Epithelial cell of proximal tubule (primary cell): ENCODE measurements around the gene ZSCAN18. TPM values are rescaled to one million over a fixed set of nuclear protein-coding genes. Genes with fewer than 3 reads are reported as not detected.

ENCODE experiments used
- DNase-seq: peaks from one replicate; pipeline ENCODE4 v3.0.0-alpha.2; 2011; ENCODE audit warnings: low read depth
- H3K4me3 ChIP-seq: 2 replicates; pipeline ENCODE4 v1.5.1; 2011; ENCODE audit warnings: low read depth, mild to moderate bottlenecking, low read length
- total RNA-seq: library from RNA; depleted of rRNA; stranded (reverse); fragments of >200 nt; gene quantifications from 2 replicates; pipeline ENCODE4 v1.2.3, GENCODE V29; 2015
- TF ChIP-seq, protein P1 (sequence below): conservative IDR thresholded peaks from 2 replicates; pipeline ENCODE4 v1.5.1; 2012; ENCODE audit warnings: low read depth, mild to moderate bottlenecking, low read length

ZSCAN18 gene
- total RNA-seq, 1 donor from 2014 or later, result 40.1 TPM

DNA sequence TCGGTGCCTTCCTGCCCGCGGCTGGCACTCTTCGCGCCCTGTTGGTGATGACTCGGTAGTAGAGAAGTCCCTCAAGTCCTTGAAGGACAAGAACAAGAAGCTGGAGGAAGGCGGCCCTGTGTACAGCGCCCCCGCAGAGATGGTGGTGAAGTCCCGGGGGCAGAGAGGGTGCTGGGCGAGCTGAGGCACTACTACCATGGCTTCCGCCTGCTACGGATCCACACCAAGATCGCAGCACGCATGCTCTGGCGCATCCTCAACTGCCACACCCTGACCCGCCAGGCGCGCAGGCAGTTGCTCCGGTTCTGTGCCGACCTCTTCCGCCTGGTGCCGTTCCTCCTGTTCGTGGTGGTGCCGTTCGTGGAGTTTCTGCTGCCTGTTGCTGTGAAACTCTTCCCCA, 53.1 kb downstream of the ZSCAN18 start:
- TF ChIP-seq, protein P1, sequence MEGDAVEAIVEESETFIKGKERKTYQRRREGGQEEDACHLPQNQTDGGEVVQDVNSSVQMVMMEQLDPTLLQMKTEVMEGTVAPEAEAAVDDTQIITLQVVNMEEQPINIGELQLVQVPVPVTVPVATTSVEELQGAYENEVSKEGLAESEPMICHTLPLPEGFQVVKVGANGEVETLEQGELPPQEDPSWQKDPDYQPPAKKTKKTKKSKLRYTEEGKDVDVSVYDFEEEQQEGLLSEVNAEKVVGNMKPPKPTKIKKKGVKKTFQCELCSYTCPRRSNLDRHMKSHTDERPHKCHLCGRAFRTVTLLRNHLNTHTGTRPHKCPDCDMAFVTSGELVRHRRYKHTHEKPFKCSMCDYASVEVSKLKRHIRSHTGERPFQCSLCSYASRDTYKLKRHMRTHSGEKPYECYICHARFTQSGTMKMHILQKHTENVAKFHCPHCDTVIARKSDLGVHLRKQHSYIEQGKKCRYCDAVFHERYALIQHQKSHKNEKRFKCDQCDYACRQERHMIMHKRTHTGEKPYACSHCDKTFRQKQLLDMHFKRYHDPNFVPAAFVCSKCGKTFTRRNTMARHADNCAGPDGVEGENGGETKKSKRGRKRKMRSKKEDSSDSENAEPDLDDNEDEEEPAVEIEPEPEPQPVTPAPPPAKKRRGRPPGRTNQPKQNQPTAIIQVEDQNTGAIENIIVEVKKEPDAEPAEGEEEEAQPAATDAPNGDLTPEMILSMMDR, result no peak
- no peak overlapping the region for H3K4me3 ChIP-seq
- no peak for DNase-seq

DNA sequence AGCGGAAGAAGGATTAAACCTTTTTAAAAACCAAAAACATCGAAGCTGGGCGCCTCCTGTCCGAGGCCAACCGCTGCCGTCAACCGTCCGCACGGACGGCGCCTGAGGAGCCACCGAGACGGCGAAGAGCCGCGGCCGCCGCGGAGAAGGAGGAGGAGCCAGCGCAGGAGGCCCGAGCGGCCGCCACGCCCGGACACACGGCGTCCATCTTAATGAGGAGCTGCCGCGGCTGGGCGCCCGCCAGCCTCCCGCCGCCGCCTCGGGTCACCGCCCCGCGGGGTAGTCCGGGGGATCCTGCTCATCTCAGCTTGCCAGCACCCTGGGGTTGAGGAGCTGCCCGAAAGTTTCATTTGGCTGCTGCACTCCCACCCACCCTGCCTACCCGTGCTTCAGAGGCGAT, 53.6 kb downstream of the ZSCAN18 start:
- no peak overlapping the region for H3K4me3 ChIP-seq
- DNase-seq, result no peak
- TF ChIP-seq, protein P1, result no peak

DNA sequence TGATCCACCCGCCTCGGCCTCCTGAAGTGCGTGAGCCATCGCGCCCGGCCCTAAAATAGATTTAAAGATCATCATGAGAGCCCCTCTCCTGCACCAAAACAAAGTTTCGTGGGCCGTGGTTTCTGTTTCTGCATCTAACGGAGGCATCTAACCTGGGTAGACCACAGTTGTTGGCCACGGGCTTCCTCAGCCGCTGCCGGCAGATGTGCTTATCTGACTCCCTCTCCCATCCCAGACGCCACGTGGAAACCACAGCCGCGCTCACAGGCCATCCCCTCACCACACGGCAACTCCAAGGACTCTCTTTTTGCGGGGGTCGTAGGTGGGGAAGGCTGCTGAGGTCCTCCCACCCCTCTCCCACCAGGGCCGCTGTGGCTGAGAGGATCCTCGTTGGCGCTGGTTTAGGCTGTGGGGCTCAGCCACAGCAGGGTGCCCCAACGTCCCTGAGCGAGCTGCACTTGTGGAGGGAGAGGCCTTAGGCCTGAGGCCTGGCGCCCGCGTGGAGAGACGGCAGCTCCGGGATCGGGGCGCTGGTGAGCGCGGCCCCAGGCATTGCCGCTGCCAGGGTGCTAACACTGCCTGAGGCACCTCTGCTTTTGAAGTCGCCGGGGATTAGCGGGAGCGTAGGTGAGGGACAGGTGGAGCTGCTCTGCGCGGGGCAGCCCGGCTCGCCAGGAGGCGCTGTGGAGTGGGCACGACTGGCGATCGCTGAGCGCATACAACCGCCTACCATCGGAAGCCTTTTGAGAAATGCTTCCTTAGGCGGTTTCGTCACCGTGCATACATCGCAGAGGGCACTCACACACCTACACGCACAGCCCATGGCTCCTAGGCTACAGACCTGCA, 55.3 kb downstream of the ZSCAN18 start:
- no peak overlapping the region for H3K4me3 ChIP-seq
- TF ChIP-seq, protein P1, result no peak
- DNase-seq, result no peak

DNA sequence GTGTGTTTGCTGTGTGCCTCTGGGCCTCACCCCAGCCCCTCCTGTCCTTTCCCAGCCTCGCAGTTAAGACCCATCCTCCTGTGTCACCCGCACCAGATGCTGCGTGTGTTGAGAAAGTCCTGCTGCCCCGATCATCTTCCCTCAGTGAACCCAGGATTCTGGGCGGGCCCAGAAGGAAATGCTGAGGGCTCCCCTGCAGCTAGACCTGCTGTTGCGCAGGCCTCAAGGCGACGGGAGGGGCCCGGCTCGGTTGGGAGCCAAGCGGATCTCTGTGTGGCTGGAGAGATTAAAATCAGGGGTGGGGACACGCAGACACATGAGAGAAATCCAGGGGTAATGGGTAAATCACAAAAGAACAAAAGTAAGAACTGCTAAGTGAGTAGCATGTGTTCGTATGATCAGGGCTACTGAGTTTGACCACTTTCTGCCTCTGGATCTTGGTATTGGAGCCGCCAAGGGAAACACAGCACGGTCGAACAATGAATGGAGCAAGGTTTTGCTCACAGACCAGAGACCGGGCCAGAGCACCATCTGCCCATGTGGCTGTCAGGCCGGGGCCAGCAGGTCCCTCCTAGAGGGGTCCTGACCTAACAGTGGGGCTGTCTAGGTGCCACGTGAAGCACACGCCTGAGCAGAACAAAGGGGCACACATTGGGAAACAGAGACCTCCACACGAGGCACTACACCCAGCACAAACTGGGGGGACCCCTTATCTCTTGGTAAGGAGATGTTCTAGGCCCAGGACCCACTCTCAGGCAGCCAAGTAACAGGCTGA, 57.1 kb downstream of the ZSCAN18 start:
- H3K4me3 ChIP-seq, result no peak overlapping the region
- TF ChIP-seq, protein P1, result no peak
- DNase-seq, result no peak

DNA sequence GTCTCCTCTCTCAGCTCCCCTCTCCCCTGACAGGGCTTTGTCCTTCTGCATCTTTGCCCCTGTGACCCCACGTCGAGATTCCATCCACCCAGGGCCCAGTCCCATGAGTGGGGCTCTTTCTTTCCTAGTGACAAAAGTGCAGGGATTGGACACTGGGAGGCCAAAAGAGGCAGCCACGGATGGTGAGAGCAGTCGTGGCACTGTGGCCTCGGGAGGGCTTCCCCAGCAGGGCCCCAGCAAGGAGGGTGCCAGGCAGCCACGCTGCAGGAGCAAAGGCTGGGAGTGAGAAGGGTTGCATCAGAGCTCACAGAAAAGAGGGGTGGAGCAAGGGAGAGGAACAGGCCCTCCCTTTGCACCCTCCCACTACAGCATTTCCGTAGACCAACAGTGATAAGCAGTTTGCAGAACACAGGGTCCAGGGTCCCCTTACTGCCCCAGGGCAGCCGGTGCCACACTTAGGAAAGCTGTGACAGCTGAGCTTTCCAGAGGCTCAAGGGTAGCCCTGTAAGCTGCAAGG, 59.3 kb downstream of the ZSCAN18 start:
- no peak overlapping the region for H3K4me3 ChIP-seq
- TF ChIP-seq, protein P1, result no peak
- no peak for DNase-seq

DNA sequence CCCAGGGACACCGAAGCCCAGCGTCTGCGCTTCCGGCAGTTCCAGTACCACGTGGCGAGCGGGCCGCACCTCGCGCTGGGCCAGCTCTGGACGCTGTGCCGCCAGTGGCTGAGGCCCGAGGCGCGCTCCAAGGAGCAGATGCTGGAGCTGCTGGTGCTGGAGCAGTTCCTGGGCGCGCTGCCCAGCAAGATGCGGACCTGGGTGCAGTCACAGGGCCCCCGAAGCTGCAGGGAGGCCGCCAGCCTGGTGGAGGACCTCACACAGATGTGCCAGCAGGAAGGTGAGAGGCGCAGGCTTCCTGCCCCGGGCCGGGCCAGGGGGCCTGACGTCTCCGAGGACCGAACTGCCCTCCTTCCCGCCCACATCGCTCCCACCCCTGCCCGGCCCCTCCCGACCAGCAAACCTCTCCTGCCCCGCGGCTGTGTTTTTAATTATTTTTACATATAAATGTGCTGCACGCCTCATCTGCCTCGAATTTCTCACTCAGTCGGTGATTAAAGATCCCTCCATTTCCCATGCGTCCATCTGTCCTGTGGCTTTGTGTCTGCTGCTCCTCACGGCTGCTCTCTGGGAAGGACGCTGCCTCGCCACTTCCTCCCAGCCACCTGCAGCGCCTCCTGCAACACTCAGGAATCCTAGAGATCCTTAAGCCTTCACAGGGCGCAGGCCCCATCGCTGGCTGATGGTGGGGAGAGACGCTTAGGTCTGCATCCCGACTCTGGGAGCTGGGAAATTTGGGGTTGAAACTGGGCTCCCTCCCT, 59.9 kb downstream of the ZSCAN18 start:
- TF ChIP-seq, protein P1, result no peak

More for the DNA sequence above, 59.9 kb downstream of the ZSCAN18 start:
- H3K4me3 ChIP-seq, result no peak overlapping the region
- DNase-seq, result no peak
